SU-DHL-6 (cell line): ENCODE measurements around the gene PRKN.

Source experiments
- H2AFZ ChIP-seq: fragments of 200-600 bp; sonication (generic); 2 replicates; pipeline ENCODE4 v1.6.1; 2014; ENCODE audit warnings: low read depth, mild to moderate bottlenecking, moderate library complexity, mixed read lengths, antibody characterized with exemption, low read length; ENCODE audit not compliant: severe bottlenecking
- H3F3A ChIP-seq: fragments of 200-600 bp; shearing (Covaris generic); 2 replicates; pipeline ENCODE4 v1.6.0; 2016; ENCODE audit warnings: antibody characterized with exemption, mild to moderate bottlenecking; ENCODE audit not compliant: insufficient read depth
- H3K27ac ChIP-seq: fragments of 200-600 bp; sonication (generic); 2 replicates; pipeline ENCODE4 v1.5.1; 2016; ENCODE audit warnings: low read depth, mild to moderate bottlenecking, low read length, moderate library complexity, mixed read lengths
- H3K27me3 ChIP-seq: fragments of 200-600 bp; sonication (generic), shearing (Covaris generic); 2 replicates; pipeline ENCODE4 v1.6.0; 2014; ENCODE audit warnings: mild to moderate bottlenecking, low read length
- H3K36me3 ChIP-seq: fragments of 200-600 bp; sonication (generic); 2 replicates; pipeline ENCODE4 v1.6.1; 2014; ENCODE audit warnings: mild to moderate bottlenecking, low read length, mixed read lengths
- H3K4me2 ChIP-seq: fragments of 300-600, 200-600 bp; shearing (Covaris generic), sonication (generic); 2 replicates; pipeline ENCODE4 v1.6.0; 2014; ENCODE audit warnings: low read length, low read depth, mild to moderate bottlenecking; ENCODE audit not compliant: poor library complexity, severe bottlenecking
- H3K4me3 ChIP-seq: fragments of 200-600 bp; sonication (generic); 2 replicates; pipeline ENCODE4 v1.5.1; 2014; ENCODE audit warnings: antibody characterized with exemption, low read length, mild to moderate bottlenecking, mixed read lengths; ENCODE audit not compliant: insufficient read depth, poor library complexity, severe bottlenecking
- H3K79me2 ChIP-seq: fragments of 200-600 bp; sonication (generic); 2 replicates; pipeline ENCODE4 v1.6.1; 2014; ENCODE audit warnings: mild to moderate bottlenecking, low read length, moderate library complexity; ENCODE audit not compliant: insufficient read depth
- H3K9ac ChIP-seq: fragments of 200-600 bp; sonication (generic); 2 replicates; pipeline ENCODE4 v1.7.0; 2014; ENCODE audit warnings: mild to moderate bottlenecking, low read length
- H3K9me2 ChIP-seq: fragments of 200-600 bp; sonication (generic); replicated peaks from 2 replicates; pipeline ENCODE4 v1.6.1; 2014; ENCODE audit warnings: low read length; ENCODE audit not compliant: insufficient read depth
- H3K9me3 ChIP-seq: fragments of 200-600 bp; sonication (generic); 2 replicates; pipeline ENCODE4 v1.6.1; 2014; ENCODE audit warnings: low read length, mixed read lengths; ENCODE audit not compliant: insufficient read depth
- H4K20me1 ChIP-seq: fragments of 200-600 bp; sonication (generic); 2 replicates; pipeline ENCODE4 v1.6.1; 2014; ENCODE audit warnings: low read depth, mild to moderate bottlenecking, antibody characterized with exemption, low read length, moderate library complexity, mixed read lengths
- CTCF ChIP-seq: fragments of 200-600 bp; sonication (generic); IDR thresholded peaks from one replicate; pipeline ENCODE4 v1.5.1; 2017; ENCODE audit warnings: antibody characterized with exemption, mild to moderate bottlenecking, low read length, moderate library complexity; ENCODE audit not compliant: insufficient read depth, poor library complexity, severe bottlenecking
- EZH2phosphoT487 ChIP-seq: fragments of 200-600 bp; sonication (generic), shearing (Covaris generic); conservative IDR thresholded peaks from 2 replicates; pipeline ENCODE4 v1.6.1; 2018; ENCODE audit warnings: mild to moderate bottlenecking, antibody characterized with exemption, low read length, moderate library complexity, mixed read lengths

PRKN gene

DNA sequence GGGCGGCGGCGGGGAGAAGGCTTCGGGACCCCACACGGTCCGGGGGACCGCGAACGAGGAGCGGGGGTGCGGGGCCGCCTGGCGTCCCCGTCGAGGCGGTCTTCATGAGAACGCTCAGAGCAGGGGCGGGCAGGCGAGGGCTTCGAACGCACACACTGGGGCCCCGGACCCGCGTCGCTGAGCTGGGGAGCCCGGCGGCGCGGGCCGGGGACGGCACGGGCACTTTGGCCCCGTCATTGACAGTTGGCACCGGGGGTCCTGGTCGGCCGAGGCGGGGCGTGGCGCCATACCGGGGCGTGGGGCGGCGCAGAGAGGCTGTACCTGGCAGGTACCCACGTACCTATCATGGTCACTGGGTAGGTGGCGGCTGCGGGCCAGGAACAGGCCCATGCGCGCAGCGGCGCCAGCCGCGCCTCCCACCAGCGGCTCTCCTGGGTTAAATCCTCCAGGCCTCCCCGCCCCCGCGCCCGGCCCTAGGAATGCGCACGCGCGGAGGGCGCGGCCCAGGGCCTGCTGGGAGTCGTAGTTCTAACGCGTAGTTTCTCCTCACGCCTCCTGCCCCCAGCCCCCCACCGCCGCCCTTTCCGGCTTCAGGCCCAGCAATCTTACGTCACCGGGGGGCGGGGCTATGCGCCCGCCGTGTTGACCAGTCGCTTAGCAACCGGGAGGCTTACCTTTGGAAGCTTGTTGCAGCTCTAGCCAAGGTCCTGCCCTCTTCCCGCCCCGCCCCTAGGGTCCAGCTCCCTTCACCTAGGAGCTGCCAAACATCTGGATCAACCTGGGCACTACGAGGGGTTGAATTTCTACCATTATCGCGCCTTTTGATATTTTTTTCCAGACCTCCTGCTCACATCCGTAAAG, at the start of gene PRKN, which contains the start of gene PACRG:
Gene PRKN, minus strand, starts transcription at position 445 of the 861 bp plus-strand sequence.
Gene PACRG, plus strand, starts transcription at position 653 of the 861 bp plus-strand sequence.
- Histone ChIP-seq H3K9ac (no peak within 1 kb of the TSS), H3K27ac (no peak within 1 kb of the TSS), H2AFZ (no peak within 1 kb of the TSS), H4K20me1 (no peaks in the 10 kb centered on the region), H3K27me3 (no peaks in the 10 kb centered on the region), H3F3A (no peaks in the 10 kb centered on the region), H3K36me3 (no peaks in the 10 kb centered on the region), H3K4me2 (no peak within 1 kb of the TSS), H3K9me2 (no peaks in the 10 kb centered on the region), H3K9me3 (no peaks in the 10 kb centered on the region), H3K79me2 (no peaks in the 10 kb centered on the region), H3K4me3 (no peak within 1 kb of the TSS)
- TF ChIP-seq EZH2phosphoT487 (no peak), CTCF (no peak)

DNA sequence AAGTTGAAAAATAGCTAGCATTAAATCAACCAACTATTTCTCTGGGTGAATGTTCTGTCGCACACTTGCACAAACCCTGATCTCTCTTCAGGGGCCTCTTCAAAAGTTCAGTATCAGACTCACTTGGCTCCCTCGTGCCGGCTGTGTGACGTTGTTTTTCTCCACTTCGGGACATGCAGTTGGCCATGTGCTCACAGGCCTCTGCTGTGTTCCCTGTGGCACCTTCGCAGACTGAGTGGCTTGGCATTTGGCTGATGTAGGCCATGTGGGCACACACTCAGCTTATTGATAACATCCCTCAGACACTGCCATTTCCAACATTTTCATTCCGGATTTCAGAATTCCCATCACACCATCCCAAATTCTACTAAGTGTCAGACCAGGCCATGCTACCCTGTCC, 49.5 kb upstream of the PRKN start:
- H2AFZ ChIP-seq: no peak overlapping the region
- H3K4me2 ChIP-seq: no peak overlapping the region
- H3K79me2 ChIP-seq: no peaks in the 10 kb centered on the region
- H3F3A ChIP-seq: no peaks in the 10 kb centered on the region
- H3K27me3 ChIP-seq: no peaks in the 10 kb centered on the region
- H3K36me3 ChIP-seq: no peaks in the 10 kb centered on the region
- H3K9me2 ChIP-seq: no peaks in the 10 kb centered on the region
- no peak overlapping the region for H3K9ac ChIP-seq
- H3K27ac ChIP-seq: no peak overlapping the region
- TF ChIP-seq EZH2phosphoT487 (no peak), CTCF (no peak)
- H4K20me1 ChIP-seq: no peaks in the 10 kb centered on the region
- no peak overlapping the region for H3K4me3 ChIP-seq
- no peaks in the 10 kb centered on the region for H3K9me3 ChIP-seq

DNA sequence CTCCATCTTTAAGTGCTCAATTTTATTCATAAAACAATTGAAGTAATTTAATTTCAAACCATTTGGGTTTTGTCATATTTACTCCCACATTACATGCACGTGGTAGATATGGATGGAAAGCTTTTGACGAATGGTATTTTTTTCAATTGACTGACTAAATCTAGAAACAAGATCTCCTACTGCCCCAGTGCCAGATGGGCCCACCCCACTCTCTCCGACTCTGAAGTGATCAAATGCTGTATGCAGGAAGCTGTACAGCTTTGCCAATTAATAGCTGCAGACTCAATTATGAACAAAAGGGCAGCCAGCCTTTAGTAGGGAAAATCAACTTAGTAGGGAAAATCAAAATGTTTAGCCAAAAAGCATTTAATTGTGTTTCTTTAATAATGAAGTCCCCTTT, 46.4 kb upstream of the PRKN start:
- Histone ChIP-seq H3F3A (no peaks in the 10 kb centered on the region), H3K9me3 (no peaks in the 10 kb centered on the region), H3K27me3 (no peaks in the 10 kb centered on the region), H3K9me2 (no peaks in the 10 kb centered on the region), H3K9ac (no peak overlapping the region), H3K4me3 (no peak overlapping the region), H3K36me3 (no peaks in the 10 kb centered on the region), H3K4me2 (no peak overlapping the region), H4K20me1 (no peaks in the 10 kb centered on the region), H3K27ac (no peak overlapping the region), H3K79me2 (no peaks in the 10 kb centered on the region), H2AFZ (no peak overlapping the region)
- TF ChIP-seq EZH2phosphoT487 (no peak), CTCF (no peak)
